CD4-positive, alpha-beta T cell treated with Interferon alpha-2 for 1 hour (primary cell): Measurements from ENCODE around the gene PRSS22.

ENCODE experiments used
- DNase-seq, 2 donors: peaks; one replicate each; pipeline ENCODE4 v3.0.0-alpha.2; 2020 to 2022

PRSS22 gene

DNA sequence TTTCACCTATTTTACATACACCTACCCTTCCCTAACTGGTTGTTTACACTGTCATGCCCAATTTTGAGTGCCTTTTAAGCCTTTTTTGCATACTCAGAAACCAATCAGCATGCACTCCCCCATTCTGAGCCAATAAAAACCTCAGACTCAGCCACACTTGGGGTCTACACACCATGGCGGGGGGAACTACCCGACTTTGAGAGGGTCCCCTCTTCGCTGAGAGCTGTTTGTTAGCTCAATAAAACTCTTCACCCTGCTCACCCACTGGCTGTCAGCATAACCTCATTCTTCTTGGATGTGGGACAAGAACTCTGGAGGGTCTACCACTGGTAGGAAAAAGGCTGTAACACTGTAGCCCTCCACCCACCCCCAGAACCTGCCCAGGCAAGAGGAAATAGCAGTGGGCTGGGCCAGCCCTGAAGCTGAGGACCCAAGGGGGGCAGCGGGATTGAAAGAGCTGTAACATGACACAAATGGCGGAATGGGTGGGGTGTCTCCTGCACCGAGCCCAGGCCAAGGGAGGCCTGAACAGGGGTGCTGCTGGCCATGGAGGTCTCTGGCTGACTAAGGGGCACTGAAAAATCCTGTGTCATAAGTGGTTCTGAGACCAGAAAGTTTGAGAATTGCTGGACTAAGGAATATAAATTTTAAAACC is 22.0 kb upstream of the PRSS22 start:
- no peak for DNase-seq

DNA sequence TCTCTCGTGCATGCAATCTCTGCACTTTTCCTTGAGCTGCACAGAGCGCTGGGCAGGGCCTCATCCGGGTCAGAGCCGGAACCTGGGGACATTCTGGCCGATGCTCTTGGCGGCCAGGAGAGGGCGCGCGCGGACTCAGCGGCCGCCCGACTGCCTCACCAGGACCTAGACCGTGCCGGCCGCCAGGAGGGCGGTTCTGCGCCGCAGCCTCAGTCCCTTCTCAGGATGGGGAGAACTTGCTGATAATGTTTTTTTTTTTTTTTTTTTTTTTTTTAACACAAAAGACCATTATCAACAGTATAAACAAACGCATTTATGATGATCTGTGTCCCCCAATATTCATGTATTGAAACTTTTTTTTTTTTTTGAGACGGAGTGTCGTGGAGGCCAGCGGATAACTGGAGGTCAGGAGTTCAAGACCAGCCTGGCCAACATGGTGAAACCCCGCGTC is 17.0 kb upstream of the PRSS22 start:
- DNase-seq, result peak; percentile 74 to 80

- DNase-seq, result no peak
These were observed 16.3 kb upstream of the PRSS22 start for GRCh38 chr16:2874032-2874911.

DNA sequence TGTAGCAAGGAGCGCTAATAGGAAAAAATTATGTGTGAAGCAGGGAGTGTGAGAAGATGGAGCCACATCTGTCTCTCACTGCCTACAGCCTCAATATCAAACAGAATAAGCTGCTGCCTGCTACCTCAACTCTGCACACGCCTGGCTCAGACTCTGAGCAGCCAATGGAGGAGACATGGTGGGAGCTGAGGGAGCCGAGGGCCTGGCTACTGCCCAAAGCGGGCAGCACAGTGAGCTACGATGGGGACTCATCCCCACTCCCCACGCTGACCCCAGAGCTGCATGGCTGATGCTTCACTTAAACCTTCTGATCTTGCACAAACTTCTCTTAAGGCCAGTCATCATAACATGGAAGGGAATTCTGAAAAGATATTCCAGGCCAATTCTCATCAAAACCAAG is 14.0 kb upstream of the PRSS22 start:
- DNase-seq, result no peak

GRCh38 chr16:2867987-2868789 is 10.2 kb upstream of the PRSS22 start:
- DNase-seq, result peak; percentile 94 to 97

- DNase-seq, result no peak
These were observed 9.7 kb upstream of the PRSS22 start for GRCh38 chr16:2867661-2867986.

GRCh38 chr16:2866431-2866830 is 8.5 kb upstream of the PRSS22 start:
- DNase-seq, result no peak

- DNase-seq, result no peak
These were observed 7.7 kb upstream of the PRSS22 start for GRCh38 chr16:2865651-2866050.

- DNase-seq, result no peak
These were observed 3.0 kb upstream of the PRSS22 start for GRCh38 chr16:2860826-2861567.

DNA sequence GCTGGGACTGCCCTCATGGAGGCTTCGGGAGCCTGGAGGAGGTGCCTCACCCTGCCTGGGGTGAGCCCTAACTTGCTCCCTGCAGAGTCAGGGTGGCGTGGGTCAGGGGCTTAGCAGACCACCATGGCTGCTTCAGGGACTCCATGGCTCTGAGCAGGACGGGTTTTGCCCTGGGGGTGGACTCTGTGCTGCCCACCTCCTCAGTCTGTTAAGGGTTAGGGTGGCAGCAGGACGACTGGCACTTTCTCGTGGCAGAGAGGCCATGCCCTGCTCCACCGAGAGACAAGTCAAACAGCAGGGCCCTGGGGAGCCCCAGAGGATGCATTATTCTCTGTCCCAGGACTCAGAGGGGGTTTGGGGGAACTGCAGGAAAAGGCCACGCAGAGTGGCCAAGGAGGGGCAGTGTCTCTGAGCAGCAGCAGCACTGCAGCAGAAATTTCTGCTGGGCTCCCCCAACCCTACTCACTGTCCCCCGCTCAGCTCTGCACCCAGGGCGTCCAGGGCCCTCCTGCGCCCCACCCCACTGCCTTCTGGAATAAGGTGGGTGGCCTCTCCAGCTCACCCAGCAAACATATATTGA is 1.8 kb upstream of the PRSS22 start:
- DNase-seq, result no peak

DNA sequence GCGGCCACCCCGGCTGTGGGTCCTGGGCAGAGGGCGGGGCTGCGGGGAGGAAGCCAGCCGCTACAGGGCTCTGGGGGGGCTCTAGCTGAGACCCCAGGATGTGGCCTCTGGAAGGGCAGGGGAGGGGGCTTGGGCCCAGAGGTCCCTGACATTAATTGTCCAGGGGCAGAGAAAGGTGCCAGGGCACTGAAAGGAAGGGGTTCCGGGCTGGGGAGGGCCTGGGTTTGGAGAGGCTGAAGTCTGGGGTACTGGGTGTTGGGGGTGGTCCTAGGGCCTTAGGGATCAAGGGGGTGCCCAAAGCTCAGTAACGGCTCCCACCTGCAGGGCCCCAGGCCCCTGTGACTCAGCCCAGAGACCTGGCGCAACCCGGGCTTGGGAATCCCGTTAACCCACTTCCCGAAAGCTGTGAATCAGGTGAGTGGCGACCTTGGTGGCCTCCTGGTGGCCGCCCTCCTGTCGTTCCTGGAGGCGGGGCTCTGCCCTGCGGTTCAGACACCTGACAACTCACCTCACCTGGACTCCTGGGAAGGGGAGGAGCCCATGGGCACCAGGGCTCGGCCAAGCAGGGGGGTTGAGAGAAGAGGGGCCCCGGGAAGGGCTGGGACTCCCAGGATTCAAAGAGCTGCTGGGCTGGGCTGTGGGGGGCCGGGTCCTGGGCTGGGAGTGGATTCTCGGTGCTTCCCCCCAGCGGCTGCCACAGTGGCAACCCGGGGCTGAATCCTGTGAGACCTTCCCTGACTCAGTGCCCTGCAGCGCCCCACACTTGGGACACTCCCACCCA is 465 bp upstream of the PRSS22 start:
- no peak for DNase-seq

DNA sequence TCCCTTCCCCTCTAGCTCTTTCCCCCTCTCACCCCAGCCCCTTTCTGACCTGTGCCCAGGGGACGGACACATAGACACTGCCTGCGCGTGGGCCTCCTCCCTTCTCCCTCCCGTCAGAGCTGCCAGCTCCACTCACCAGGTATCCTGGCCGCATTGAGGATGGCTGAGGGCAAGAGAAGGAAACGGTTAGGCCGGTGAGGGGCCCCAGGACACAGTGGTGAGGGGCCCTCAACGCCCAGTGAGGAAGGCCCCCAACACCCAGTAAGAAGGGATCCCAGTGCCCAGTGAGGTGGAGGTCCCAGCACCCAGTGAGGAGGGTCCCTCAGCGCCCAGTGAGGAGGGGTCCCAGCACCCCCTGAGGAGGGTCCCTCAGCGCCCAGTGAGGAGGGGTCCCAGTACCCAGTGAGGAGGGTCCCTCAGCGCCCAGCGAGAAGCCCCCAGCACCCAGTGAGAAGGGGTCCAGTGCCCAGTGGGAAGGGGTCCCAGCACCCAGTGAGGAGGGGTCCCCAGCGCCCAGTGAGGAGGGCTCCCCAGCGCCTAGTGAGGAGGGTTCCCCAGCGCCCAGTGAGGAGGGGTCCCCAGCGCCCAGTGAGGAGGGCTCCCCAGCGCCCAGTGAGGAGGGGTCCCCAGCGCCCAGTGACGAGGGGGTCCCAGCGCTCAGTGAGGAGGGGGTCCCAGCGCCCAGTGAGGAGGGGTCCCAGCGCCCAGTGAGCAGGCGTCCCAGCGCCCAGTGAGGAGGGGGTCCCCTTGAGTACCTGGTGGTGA is 1.1 kb downstream of the PRSS22 start:
- DNase-seq, result no peak

DNA sequence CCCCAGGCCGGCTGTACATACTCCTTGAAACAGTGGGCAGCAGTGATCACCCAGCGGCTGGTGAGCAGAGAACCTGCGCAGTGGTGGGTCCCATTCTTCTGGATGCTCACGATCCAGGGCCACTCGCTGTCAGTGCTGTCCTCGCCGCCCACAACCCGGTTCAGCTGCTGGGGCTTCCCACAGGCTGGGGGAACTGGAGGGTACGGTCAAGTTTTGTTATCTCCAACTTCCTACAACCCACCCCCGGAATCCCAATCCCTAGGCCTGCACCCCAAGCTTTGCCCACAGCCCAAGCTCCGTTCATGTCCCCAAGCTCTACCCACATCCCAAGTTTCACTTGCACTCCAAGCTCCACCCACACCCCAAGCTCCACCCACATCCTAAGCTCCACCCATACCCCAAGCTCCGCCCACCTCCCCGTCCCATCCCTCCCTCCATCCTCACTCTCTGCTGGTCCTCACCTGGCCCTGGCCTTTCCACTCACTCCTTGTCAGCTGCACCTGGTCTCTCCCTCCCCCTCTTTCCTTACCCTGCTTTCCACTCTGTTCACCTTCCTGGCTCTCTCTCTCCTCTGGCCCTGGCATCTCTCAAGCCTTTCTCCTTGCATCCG is 1.8 kb downstream of the PRSS22 start:
- no peak for DNase-seq

DNA sequence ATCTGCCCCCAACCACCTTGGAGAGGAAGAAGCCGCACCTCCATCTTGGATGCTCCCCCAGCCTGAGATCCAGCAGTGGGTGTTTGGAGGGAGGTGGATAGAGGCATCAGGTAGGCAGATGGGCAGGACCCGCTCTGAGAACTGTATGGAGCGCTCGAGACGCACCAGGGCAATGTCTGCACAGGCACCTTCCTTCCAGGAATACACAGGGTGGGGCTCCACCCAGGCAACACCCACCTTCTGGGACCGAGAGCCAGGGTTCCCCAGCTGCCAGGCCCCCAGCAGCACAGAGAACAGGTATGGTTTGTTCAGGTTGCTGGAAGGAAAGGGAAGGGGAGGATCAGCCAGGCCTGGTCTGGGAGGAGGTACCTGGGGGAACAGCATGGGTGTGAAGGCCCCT is 2.4 kb downstream of the PRSS22 start:
- DNase-seq, result no peak

DNA sequence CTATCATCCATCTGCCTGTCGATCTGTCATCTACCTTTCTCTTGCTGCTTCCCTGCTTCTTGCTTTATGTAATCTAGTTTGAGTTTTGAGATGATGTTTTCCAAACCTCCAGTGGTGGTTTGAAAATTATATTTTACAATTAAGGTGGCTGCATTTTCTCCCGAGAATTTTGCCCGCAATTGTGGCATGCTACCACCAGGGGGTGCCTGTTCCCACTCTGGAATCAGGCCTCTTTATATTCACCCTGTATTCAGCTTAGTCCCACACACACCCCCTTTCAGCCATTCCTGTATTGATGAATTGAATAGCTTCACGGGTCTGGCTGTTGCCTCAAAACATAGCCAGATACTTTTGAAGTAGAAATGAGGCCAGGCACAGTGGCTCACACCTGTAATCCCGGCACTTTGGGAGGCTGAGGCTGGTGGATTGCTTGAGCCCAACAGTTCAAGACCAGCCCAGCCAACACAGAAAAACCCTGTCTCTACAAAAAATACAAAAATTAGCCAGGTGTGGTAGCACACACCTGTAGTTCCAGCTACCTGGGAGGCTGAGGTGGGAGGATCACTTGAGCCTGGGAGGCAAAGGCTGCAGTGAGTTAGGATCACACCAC is 3.2 kb downstream of the PRSS22 start:
- DNase-seq, result no peak

DNA sequence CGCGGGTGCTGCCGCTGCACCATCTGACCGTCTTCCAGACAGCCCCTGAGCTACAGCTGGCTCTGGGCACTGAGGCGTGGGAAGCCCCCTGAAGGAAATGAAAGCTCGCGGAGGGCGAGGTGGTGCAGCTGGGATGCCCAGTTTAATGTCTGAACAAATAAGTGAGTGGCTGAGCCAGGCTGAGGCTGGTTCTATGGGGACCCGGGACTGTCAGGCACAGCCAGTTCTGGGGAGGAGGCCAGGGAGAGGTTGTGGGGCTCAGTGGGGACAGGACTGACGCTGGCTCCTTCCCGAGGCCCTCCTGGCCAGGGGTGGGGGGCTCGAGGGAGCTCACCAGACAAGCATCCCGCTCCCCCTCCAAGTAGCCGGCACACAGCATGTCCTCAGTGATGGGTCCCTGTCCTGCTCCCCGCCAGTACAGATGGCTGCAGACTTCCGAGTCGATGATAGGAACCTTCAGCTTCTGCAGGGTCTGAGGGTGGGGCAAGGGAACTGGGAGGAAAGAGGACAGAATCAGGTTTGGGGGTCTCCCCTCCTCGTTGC is 4.4 kb downstream of the PRSS22 start:
- DNase-seq, result no peak

DNA sequence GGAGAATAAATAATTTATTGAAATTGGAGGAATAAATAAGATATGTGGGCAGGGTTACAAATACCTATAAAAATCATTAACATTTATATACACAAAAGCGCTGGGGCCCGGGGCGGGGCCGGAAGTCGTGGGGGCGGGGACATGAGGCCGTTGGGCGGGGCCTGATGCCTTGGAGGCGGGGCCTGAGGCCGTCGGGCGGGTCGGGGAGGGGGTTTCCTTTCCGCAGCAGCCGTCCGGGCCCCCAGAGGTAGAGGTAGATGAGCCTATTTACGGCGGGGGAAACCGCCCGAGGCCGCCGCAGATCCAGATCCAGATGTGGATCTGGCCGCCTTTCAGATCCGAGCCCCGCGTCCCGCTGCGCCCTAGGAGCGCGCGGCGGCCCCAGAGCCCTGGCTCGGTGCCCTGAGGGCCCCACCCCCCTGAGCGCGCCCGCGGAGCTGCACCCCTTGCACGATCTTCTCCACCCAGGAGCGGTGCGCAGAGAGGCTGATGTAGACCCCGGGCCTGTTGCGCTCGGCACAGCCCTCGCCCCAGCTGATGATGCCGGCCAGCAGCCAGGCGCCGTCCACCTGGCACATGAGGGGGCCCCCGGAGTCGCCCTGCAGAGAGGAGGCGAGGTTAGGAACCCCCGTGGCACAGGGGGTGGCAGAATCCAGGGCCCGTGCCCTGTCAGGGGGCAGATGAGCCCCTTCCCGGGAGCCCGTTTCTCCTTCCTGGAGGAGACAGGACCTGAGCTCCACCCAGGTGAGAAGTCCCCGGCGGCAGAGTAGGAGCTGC is 5.1 kb downstream of the PRSS22 start:
- DNase-seq, result no peak

DNA sequence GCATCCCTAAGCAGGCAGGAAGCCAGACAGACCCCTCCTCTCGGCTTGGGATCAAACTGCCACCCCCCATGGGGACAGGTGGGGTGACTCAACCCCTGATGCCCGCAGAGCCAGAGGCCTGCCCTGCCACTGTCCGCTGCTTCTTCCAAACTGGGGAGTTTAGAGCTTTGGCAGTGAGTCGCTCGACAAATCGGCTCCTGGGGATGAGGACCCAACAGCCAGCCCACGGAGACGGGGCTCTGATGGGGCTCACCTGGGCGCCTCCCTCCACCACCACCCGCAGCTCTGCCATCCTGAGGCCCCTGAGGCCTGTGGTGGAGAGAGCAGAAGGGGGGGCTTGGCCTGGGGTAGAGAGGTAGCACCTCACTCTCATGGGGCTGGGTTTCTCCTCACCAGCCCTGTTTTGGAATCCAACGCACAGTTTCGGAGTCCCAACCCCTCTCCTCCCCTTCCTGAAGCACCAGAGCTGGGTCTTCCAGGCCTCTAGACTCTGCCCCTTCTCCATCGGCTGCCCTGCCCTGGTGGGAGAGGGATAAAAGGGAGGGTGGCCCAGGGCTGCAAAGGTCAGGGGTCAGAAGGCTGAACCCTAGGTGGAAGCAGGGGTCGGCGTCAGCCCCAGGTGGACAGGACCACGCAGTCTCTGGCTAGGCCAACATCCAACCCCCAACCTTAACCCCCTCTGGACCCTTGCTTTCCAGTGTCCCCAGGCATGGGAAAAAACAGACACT is 5.8 kb downstream of the PRSS22 start:
- DNase-seq, result no peak
